Activated CD4-positive, alpha-beta memory T cell treated with anti-CD3 and anti-CD28 coated beads for 36 hours (primary cell): ENCODE measurements around the gene OR2S2. TPM values are rescaled to one million over a fixed set of nuclear protein-coding genes. Genes with fewer than 3 reads are reported as not detected.
"Not testable (repeated sequence)": the region's sequence is repeated elsewhere in the genome, so short reads cannot be mapped to it uniquely, and the experiment has no call there.

Experiments used
- CTCF ChIA-PET: fragments of 350-600 bp; sonication (Branson Sonifier 250); formaldehyde crosslinking; loops from one replicate; lab custom pipeline; 2021; ENCODE audit warnings: antibody characterized with exemption, inconsistent platforms; lab: Charles Lee
- POLR2A ChIA-PET: fragments of 350-600 bp; sonication (Branson Sonifier 250); formaldehyde crosslinking; loops from one replicate; lab custom pipeline; 2021; ENCODE audit warnings: antibody characterized with exemption; lab: Charles Lee
- DNase-seq: peaks from one replicate; pipeline ENCODE4 v3.0.0-alpha.2; 2020
- H3K27ac Mint-ChIP-seq: one replicate; pipeline ENCODE4 v1.8.0; 2021; ENCODE audit warnings: mixed read lengths
- H3K27me3 Mint-ChIP-seq: one replicate; pipeline ENCODE4 v1.8.0; 2021; ENCODE audit warnings: mixed read lengths
- H3K36me3 Mint-ChIP-seq: one replicate; pipeline ENCODE4 v1.8.0; 2021; ENCODE audit warnings: mixed read lengths
- H3K4me1 Mint-ChIP-seq: one replicate; pipeline ENCODE4 v1.8.0; 2021; ENCODE audit warnings: low read depth, mixed read lengths
- H3K4me3 Mint-ChIP-seq: one replicate; pipeline ENCODE4 v1.8.0; 2021; ENCODE audit warnings: mild to moderate bottlenecking, mixed read lengths
- H3K9me3 Mint-ChIP-seq: one replicate; pipeline ENCODE4 v1.8.0; 2021; ENCODE audit warnings: mixed read lengths
- intact Hi-C: fragments of 100-400 bp; cut with micrococcal nuclease; formaldehyde crosslinking; loops from one replicate; pipeline ENCODE4 v1.15.1; 2023
- total RNA-seq, 2 experiments: library from RNA; stranded (reverse); gene quantifications; one replicate each; pipeline ENCODE4 v1.2.3, GENCODE V29; 2021

OR2S2 gene
- total RNA-seq, 2 experiments from 2014 or later: not detected

GRCh38 chr9:35913429-35913828 is 44.5 kb downstream of the OR2S2 start:
- H3K9me3 Mint-ChIP-seq, H3K27ac Mint-ChIP-seq, POLR2A ChIA-PET, DNase-seq, H3K27me3 Mint-ChIP-seq, intact Hi-C loops, H3K4me3 Mint-ChIP-seq, H3K36me3 Mint-ChIP-seq: not testable (repeated sequence)
- CTCF ChIA-PET: interaction anchor here (1.1 kb wide), 1 partner anchor 46 kb away, joined by 3 read pairs; no protein-coding TSS in a partner anchor
- peaks cover 34% of the 10 kb centered on the region for H3K4me1 Mint-ChIP-seq

DNA sequence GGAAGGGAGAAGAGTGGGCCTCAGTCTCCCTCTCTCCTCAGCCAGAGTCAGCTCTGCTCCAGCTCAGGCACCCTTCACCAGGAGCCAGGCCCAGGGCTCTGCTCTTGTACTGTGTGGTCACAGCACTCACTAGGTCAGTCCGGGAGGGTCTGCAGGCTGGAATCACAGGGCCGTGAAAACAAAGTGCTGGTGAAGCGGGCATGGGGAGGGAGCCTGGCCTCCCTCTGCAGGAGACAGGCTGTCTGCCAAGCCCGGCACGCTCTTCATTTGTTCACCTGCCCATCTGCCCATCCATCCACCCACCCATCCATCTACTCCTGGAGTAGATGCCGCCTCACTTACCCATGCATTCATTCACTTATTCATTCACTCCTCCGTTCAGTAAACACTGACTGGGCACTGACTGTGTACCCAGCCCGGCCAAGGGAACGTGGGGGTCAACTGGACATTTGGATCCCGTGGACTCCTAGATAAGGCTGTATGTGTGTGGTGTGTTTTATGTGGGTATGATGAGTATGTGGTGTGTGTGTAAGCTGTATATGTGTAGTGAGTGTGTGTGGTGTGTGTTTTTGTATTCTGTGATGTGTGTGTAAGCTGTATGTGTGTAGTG is 45.1 kb downstream of the OR2S2 start:
- POLR2A ChIA-PET: no interaction called here
- no peaks in the 10 kb centered on the region for H3K27me3 Mint-ChIP-seq
- no peaks in the 10 kb centered on the region for H3K9me3 Mint-ChIP-seq
- no peak overlapping the region for H3K27ac Mint-ChIP-seq
- no peak for DNase-seq
- no peaks in the 10 kb centered on the region for H3K36me3 Mint-ChIP-seq
- intact Hi-C loops: no loop called here
- H3K4me1 Mint-ChIP-seq: peaks cover 39% of the 10 kb centered on the region
- CTCF ChIA-PET: interaction anchor here (1.1 kb wide), 1 partner anchor 46 kb away, joined by 3 read pairs; no protein-coding TSS in a partner anchor
- H3K4me3 Mint-ChIP-seq: no peak overlapping the region

DNA sequence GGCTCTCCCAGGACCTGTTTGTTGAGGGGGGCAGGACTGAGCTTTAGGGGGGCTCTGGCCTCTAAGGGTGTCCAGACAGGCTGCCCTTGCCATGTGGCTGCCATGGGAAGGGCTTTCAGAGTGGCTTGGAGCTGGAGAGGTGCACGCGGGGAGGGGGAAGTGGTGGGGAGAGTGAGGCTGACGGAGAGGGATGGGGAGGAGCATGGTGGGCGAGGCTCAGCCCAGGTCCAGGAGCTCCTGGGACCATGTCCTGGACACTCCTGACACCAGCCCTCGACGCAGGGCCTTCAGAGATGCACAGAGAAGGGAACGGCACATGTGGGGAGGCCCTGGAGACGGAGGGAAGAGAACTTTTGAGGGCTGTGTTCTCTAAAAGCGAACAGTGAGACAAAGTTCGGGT is 46.3 kb downstream of the OR2S2 start:
- Mint-ChIP-seq H3K27ac (no peak overlapping the region), H3K36me3 (no peaks in the 10 kb centered on the region), H3K27me3 (no peaks in the 10 kb centered on the region), H3K4me3 (no peak overlapping the region), H3K4me1 (peaks cover 50% of the 10 kb centered on the region), H3K9me3 (no peaks in the 10 kb centered on the region)
- ChIA-PET POLR2A (no interaction called here), CTCF (interaction anchor here (0.6 to 3.3 kb wide), 11 partner anchors 8 to 122 kb away, joined by 3 to 25 read pairs (median 4); no protein-coding TSS in a partner anchor)
- intact Hi-C loops: no loop called here
- DNase-seq: no peak

- intact Hi-C loops: no loop called here
- Mint-ChIP-seq H3K9me3 (no peaks in the 10 kb centered on the region), H3K27me3 (no peaks in the 10 kb centered on the region), H3K4me3 (no peak overlapping the region), H3K36me3 (no peaks in the 10 kb centered on the region), H3K27ac (peak overlapping the region; percentile 42), H3K4me1 (peaks cover 53% of the 10 kb centered on the region)
- ChIA-PET POLR2A (no interaction called here), CTCF (interaction anchor here (0.6 to 3.3 kb wide), 12 partner anchors 7 to 121 kb away, joined by 3 to 25 read pairs (median 4); no protein-coding TSS in a partner anchor)
- DNase-seq: peak; percentile 70
These were observed 47.2 kb downstream of the OR2S2 start for GRCh38 chr9:35910613-35911359.

DNA sequence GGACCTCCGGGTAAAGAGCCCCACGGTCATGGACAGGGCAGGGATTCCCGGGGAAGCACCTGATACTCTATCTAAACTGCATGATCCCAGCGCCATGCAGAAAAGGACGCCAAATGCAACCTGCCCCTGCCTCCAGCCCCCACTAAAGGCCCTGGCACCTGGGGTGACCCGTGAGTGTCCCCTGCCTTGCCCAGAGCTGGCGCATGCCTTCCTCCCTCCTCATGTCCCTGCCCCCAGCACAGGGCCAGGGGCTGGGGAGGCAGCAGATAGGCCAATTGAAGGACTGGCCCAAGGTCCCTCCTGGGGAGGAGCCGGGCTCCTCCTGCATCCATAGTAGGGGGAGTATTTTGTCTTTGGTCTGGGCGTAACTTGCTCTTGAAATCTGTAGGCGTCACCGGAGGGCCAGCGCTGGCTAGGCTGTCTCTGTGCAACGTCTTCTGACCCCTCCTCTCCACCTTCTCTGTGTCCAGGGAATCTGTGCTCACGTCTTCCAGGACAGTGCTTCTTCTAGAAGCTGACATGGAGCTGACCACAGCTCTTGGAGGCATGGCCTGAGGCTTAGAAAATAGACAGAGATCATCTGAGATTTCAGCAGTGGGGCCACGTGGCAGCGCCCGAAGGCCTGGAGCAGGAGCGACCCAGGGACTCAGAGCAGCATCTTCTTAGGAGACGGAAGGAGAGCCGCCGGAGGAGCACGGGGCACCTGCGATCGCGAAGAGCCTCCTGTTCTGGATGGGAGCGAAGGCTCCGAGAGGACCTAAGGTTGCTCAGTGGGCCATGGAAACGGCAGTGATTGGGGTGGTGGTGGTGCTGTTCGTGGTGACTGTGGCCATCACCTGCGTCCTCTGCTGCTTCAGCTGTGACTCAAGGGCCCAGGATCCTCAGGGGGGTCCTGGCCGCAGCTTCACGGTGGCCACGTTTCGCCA is 48.0 kb downstream of the OR2S2 start:
- no peak overlapping the region for H3K27ac Mint-ChIP-seq
- DNase-seq: no peak
- peaks cover 54% of the 10 kb centered on the region for H3K4me1 Mint-ChIP-seq

GRCh38 chr9:35909274-35909673 is 48.7 kb downstream of the OR2S2 start, which contains the start of gene SPAAR:
TSS of gene SPAAR (plus strand) at chr9:35909490. CDS start at chr9:35910464, 974 bp downstream.
- no peaks in the 10 kb centered on the region for H3K36me3 Mint-ChIP-seq
- H3K27me3 Mint-ChIP-seq: no peaks in the 10 kb centered on the region
- intact Hi-C loops: no loop called here
- H3K4me1 Mint-ChIP-seq: peaks cover 54% of the 10 kb centered on the region
- CTCF ChIA-PET: interaction anchor here (3.3 kb wide), 1 partner anchor 36 kb away, joined by 25 read pairs; no protein-coding TSS in a partner anchor
- no peaks in the 10 kb centered on the region for H3K9me3 Mint-ChIP-seq
- no peak for DNase-seq
- POLR2A ChIA-PET: no interaction called here
- H3K27ac Mint-ChIP-seq: no peak within 1 kb of the TSS
- no peak within 1 kb of the TSS for H3K4me3 Mint-ChIP-seq

More for the DNA sequence above, 48.0 kb downstream of the OR2S2 start:
- ChIA-PET CTCF (interaction anchor here (1.0 to 3.3 kb wide), 6 partner anchors 10 to 120 kb away, joined by 3 to 25 read pairs (median 4); no protein-coding TSS in a partner anchor), POLR2A (no interaction called here)
- intact Hi-C loops: no loop called here
- Mint-ChIP-seq H3K9me3 (no peaks in the 10 kb centered on the region), H3K27me3 (no peaks in the 10 kb centered on the region), H3K36me3 (no peaks in the 10 kb centered on the region), H3K4me3 (no peak overlapping the region)

DNA sequence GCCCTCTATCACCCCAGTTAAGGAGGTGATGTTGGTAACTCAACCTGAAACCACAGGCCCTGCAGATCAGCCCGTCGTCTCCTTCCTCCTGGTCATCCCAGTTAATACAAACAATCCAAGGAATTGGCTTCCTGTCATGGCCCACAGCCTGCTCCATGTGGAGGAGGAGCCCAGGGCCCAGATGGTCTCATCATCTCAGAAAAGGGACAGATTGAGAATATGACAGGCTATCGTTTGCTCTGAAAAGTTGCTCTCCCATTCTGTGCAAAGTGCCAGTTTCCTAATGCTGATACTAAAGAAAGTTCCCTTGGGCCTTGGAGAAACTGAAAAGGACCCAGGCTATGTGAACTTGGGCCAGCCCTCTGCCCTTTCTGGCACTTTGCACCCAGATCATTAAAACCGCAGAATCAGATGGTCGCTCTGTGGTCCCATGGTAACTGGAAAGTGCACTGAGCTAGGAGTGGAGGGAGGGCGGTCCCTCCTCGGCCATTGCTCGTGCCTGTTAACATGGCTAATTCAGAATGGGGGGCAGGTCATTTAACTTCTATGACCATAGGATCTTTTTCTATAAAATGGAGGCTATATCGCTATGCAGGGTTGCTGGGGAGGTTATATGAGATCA is 49.3 kb downstream of the OR2S2 start:
- ChIA-PET CTCF (interaction anchor here (0.6 to 1.0 kb wide), 2 partner anchors 12 to 32 kb away, joined by 3 read pairs; no protein-coding TSS in a partner anchor), POLR2A (no interaction called here)
- Mint-ChIP-seq H3K27ac (no peak overlapping the region), H3K9me3 (no peaks in the 10 kb centered on the region), H3K36me3 (no peaks in the 10 kb centered on the region), H3K27me3 (no peaks in the 10 kb centered on the region), H3K4me1 (peaks cover 57% of the 10 kb centered on the region), H3K4me3 (no peak overlapping the region)
- intact Hi-C loops: no loop called here
- no peak for DNase-seq

- Mint-ChIP-seq H3K9me3 (no peaks in the 10 kb centered on the region), H3K36me3 (no peaks in the 10 kb centered on the region), H3K4me3 (no peak overlapping the region), H3K27me3 (peaks cover under 1% of the 10 kb centered on the region), H3K27ac (no peak overlapping the region), H3K4me1 (peaks cover 61% of the 10 kb centered on the region)
- POLR2A ChIA-PET: no interaction called here
- CTCF ChIA-PET: interaction anchor here (0.6 to 1.2 kb wide), 4 partner anchors 13 to 47 kb away, joined by 3 to 7 read pairs (median 3); no protein-coding TSS in a partner anchor
- no peak for DNase-seq
- intact Hi-C loops: no loop called here
These were observed 50.0 kb downstream of the OR2S2 start for GRCh38 chr9:35907711-35908503.
